ENCODE data around the gene RNF157.

GRCh38 chr17:76260220-76260619 lies 19.9 kb upstream of the RNF157 start:
- TF ChIP-seq CTCF (IDR thresholded peaks at IDR 0.05), result no peak
- TF ChIP-seq POLR2AphosphoS5 (IDR thresholded peaks at IDR 0.05), result no peak
